Activated CD8-positive, alpha-beta memory T cell treated with anti-CD3 and anti-CD28 coated beads, Interleukin-2, amount 50 U/mL, for 24 hours (primary cell): ENCODE measurements around the gene CYP46A1.
"Not testable (repeated sequence)": the region's sequence is repeated elsewhere in the genome, so short reads cannot be mapped to it uniquely, and the experiment has no call there.

ENCODE experiments used
- DNase-seq: peaks from one replicate; pipeline ENCODE4 v3.0.0-alpha.2; 2020; ENCODE audit errors: extremely low read depth

The CYP46A1 gene

GRCh38 chr14:99657645-99658155, 26.4 kb upstream of the CYP46A1 start:
- DNase-seq: no peak

GRCh38 chr14:99658218-99658845, 25.8 kb upstream of the CYP46A1 start:
- no peak for DNase-seq

GRCh38 chr14:99659333-99659741, 24.8 kb upstream of the CYP46A1 start:
- no peak for DNase-seq

- DNase-seq: no peak
Observed at GRCh38 chr14:99660006-99660566, 24.0 kb upstream of the CYP46A1 start.

GRCh38 chr14:99660794-99661193, 23.3 kb upstream of the CYP46A1 start:
- DNase-seq: no peak

GRCh38 chr14:99661206-99661605, 22.9 kb upstream of the CYP46A1 start:
- DNase-seq: not testable (repeated sequence)

- no peak for DNase-seq
Observed at GRCh38 chr14:99662846-99663245, 21.3 kb upstream of the CYP46A1 start.

- no peak for DNase-seq
Observed at GRCh38 chr14:99663386-99664057, 20.6 kb upstream of the CYP46A1 start.

GRCh38 chr14:99664058-99664936, 19.8 kb upstream of the CYP46A1 start:
- no peak for DNase-seq

DNA sequence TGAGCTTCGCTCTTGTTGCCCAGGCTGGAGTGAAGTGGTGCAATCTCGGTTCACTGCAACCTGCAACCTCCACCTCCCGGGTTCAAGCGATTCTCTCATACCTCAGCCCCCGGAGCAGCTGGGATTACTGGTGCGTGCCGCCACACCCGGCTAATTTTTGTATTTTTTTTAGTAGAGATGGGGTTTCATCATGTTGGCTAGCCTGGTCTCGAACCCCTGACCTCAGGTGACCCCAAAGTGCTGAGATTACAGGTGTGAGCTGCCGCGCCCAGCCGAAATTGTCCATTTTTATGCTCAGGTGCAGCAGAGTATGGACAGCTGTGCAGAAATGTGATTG, 19.2 kb upstream of the CYP46A1 start:
- no peak for DNase-seq

GRCh38 chr14:99666533-99666932, 17.6 kb upstream of the CYP46A1 start:
- DNase-seq: no peak

DNA sequence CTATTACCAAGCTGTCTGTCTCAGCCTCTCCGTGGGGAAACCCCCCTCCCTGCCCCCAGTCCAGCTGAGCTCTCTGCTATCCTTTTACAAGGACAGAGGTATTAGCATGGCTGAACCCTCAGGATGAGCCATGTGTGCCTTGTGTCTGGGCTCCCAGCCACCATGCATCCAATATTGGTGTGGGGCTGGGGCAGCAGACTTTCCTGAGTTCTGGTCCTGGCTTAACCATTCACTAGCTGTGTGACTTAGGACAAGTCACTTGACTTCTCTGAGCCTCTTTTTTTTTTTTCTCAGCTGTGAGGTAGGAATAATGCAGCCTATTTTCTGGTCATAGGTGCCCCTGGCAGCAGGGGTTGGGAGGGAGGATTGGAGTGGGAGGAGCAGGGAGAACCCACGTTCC, 17.1 kb upstream of the CYP46A1 start:
- no peak for DNase-seq

DNA sequence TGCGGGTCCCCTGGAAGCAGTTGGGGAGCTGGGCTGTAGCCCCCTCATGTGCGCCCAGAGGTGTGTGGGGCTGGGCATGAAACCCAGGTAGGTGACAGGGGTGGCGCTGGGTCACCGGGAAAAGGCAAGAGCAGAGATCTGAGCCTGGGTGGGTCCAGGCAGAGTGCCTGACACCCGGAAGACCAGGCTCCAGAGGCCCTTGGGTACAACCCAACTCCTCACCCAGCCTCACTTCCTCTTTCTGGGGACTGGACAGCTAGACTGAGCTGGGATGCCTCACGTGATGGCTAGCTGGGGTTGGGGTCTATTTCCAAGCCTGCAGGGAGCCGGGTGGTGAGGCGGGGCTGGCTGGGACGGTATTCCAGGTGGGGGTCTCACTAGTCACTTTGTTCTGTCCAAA, 16.3 kb upstream of the CYP46A1 start:
- DNase-seq: no peak

- no peak for DNase-seq
Observed at GRCh38 chr14:99668307-99669295, 15.5 kb upstream of the CYP46A1 start.

DNA sequence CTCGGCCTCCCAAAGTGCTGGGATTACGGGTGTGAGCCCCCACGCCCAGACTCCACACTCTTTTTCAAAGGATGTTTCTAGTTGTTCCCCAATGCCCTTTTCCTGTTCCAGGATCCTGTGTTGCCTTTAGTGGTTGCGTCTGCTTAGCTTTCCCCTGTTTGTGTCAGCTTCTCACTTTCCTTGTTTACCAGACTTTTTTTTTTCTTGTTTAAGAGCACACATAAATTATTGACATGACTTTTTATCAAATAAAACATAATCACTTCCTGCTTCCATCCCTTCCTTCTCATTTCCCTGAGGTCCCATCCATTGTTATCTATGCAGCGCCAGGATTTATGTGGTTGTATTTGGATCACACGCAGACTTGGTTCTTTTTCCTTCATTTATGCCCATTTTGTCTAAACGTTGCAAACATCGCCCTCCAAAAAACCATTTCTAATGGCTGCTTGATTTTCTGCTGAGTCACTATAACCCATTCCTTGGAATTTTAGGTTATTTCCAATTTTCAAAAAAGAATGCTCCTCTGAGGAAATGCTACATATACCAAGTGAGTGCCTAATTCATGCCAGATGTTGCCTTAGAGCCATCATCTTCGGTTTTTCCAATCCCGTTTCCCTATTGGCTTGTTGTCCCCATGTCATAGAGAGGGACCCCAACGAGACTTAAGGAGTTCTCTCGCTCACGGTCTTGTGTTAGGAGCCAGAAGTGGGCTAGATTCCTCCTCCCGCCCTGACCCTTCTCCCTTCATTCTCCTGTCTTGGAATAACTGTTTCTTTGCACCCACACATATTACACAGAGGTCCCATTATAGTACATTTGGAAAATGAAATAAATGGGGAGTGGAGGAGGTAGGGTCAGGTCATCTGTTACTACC, 13.5 kb upstream of the CYP46A1 start:
- DNase-seq: no peak

DNA sequence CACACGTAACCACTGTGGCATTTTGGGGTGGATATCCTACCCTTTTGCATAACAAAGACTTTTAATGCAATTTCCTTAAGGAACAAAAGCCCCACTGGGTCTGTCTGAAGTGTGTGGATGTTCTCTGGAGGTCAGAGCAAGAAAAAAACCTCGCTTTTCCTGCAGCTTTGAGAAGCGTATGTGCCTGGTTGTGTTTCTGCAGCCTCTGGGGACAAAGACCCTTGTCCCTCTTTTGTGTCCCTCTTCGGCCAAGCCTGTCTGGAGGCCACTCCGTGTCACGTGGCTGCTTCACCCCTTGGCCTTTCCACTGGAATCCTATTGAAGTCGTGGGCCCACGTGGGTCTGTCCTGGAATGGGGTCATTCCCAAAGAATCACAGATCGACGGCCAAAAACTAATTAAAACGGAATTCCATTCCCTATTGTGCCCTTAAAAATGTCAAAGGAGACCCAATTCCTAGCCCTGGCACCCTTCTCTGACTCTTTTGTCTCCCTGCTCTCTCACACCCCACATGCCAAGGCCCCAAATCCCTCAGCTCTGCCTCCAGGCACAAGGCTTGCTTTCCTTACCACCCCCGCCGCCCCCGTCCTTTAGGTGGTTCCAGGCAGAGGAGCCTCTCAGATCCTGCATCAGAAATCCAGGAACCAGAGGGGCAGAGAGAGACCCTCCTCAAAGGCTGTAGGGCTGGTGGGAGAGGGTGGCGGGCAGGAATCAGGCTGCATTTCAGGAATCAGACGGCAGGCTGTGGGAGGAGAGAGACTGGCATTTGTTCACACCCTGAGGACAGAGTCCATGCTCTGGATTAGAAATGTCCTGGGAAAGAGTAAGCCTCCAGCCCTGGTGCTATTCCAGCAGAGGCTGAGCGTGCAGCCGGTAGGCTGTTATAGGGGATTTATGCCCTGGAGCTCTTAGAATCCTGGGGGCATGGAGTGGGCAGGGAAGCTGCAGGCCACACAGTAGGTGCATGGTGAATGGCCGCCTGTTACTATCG, 12.6 kb upstream of the CYP46A1 start:
- no peak for DNase-seq

DNA sequence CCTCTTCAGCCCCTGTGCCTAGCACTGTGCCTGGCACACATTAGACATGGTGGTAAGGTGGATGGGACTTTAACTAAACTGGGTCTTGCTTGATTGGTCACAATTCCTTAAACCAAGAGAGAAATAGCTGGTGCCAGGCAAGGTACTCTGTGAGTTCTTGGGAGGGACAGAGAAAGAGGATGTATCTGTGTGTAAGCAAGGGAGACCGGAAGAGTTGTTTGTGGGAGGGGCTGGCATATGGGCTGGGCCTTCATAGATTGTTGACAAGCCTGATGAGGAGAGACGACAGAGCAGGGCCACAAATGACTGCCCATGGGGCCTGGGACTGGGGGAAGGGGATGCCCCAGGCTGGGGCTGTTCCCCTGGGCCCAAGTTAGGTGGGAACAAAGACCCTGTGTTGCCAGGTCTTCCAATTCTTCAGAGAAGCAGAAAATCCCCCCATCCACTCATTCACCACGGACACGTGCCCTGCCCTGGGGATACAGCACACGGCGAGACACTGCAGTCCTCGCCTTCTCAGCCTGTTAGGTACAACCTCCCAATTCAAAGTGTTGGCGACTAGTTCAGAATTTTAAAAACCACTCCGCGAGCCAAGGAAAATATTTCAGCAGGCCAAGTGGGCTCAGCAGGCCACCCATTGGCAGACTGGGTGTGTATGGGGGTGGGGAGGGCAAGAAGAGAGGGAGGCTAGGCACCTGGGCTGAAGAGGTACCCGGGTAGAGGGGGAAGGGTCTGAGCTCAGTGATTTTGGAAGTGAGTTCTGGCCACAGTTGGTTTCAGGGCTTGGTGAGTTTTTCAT, 11.4 kb upstream of the CYP46A1 start:
- DNase-seq: no peak
